Measurements from ENCODE around the gene TAS2R19. TPM values are rescaled to one million over a fixed set of nuclear protein-coding genes. Genes with fewer than 3 reads are reported as not detected.

Gene TAS2R19
- total RNA-seq, 2 donors from 2014 or later = 3.9 to 6.5 TPM

DNA sequence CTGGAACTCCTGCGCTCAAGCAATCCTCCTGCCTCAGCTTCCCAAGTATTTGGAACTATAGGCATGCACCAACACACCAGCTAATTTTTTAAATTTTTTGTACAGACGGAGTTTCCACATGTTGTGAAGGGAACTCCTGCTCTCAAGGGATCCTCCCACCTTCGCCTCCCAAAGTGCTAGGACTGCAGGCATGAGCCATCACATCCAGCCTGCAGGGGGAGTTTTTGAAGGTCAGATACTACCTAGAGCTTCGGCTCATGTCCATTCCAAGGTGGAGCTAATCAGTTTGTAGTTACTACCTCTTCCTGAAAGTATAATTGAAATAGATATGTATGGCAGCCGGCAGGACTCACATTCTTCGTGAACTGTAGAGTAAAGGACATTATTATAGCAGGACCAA lies 3.7 kb upstream of the TAS2R19 start:
- Mint-ChIP-seq H3K27ac (no peak overlapping the region), H3K36me3 (ENCODE audit: low read depth) (peaks cover 28% of the 10 kb centered on the region), H3K9me3 (no peaks in the 10 kb centered on the region), H3K4me3 (no peak overlapping the region), H3K4me1 (no peaks in the 10 kb centered on the region), H3K27me3 (no peaks in the 10 kb centered on the region)
- no peak for ATAC-seq (replicated peaks)

- Mint-ChIP-seq H3K9me3 (no peaks in the 10 kb centered on the region), H3K27ac (no peak overlapping the region), H3K4me3 (no peak overlapping the region), H3K27me3 (no peaks in the 10 kb centered on the region), H3K4me1 (no peaks in the 10 kb centered on the region), H3K36me3 (ENCODE audit: low read depth) (peaks cover 23% of the 10 kb centered on the region)
- no peak for ATAC-seq (replicated peaks)
Measured at GRCh38 chr12:11023387-11023786, 967 bp upstream of the TAS2R19 start.

- no peak for ATAC-seq (replicated peaks)
- no peaks in the 10 kb centered on the region for H3K27me3 Mint-ChIP-seq
- no peak overlapping the region for H3K27ac Mint-ChIP-seq
- H3K4me1 Mint-ChIP-seq = peaks cover 3% of the 10 kb centered on the region
- H3K9me3 Mint-ChIP-seq = no peaks in the 10 kb centered on the region
- H3K4me3 Mint-ChIP-seq = no peak overlapping the region
- H3K36me3 Mint-ChIP-seq (ENCODE audit: low read depth) = peaks cover 17% of the 10 kb centered on the region
Measured at GRCh38 chr12:11016937-11017336, 5.5 kb downstream of the TAS2R19 start.

- peaks cover 3% of the 10 kb centered on the region for H3K4me1 Mint-ChIP-seq
- H3K9me3 Mint-ChIP-seq = no peaks in the 10 kb centered on the region
- no peaks in the 10 kb centered on the region for H3K27me3 Mint-ChIP-seq
- peaks cover 17% of the 10 kb centered on the region for H3K36me3 Mint-ChIP-seq (ENCODE audit: low read depth)
- H3K27ac Mint-ChIP-seq = no peak overlapping the region
- no peak overlapping the region for H3K4me3 Mint-ChIP-seq
- no peak for ATAC-seq (replicated peaks)
Measured at GRCh38 chr12:11015775-11016430, 6.5 kb downstream of the TAS2R19 start.

GRCh38 chr12:11014234-11014633 lies 8.2 kb downstream of the TAS2R19 start:
- Mint-ChIP-seq H3K27me3 (no peaks in the 10 kb centered on the region), H3K4me1 (peaks cover 3% of the 10 kb centered on the region), H3K36me3 (ENCODE audit: low read depth) (peaks cover 17% of the 10 kb centered on the region), H3K4me3 (no peak overlapping the region), H3K27ac (no peak overlapping the region), H3K9me3 (no peaks in the 10 kb centered on the region)
- ATAC-seq (replicated peaks) = peak; percentile 57

DNA sequence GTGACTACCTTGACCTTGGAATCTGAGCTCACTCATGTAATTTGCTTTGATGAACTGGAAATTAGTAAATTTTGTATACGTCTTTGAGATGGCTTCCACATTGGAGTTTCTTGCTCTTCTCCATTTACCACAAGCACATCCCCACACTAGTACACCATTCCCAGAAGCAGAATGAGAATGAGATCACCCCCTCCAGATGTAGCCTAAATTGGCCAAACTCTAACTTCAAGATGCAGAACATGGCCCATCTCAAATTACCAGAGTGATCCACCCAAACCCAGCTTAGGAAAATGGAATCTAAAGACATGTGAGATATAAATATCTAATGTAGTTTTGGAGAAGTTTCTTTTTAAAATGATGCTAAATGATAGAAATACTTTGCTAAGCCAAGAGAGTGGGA lies 14.8 kb downstream of the TAS2R19 start:
- ATAC-seq (replicated peaks) = no peak
- no peak overlapping the region for H3K27ac Mint-ChIP-seq
- no peaks in the 10 kb centered on the region for H3K9me3 Mint-ChIP-seq
- H3K27me3 Mint-ChIP-seq = no peaks in the 10 kb centered on the region
- no peaks in the 10 kb centered on the region for H3K4me1 Mint-ChIP-seq
- H3K4me3 Mint-ChIP-seq = no peak overlapping the region
- H3K36me3 Mint-ChIP-seq (ENCODE audit: low read depth) = peaks cover 13% of the 10 kb centered on the region

DNA sequence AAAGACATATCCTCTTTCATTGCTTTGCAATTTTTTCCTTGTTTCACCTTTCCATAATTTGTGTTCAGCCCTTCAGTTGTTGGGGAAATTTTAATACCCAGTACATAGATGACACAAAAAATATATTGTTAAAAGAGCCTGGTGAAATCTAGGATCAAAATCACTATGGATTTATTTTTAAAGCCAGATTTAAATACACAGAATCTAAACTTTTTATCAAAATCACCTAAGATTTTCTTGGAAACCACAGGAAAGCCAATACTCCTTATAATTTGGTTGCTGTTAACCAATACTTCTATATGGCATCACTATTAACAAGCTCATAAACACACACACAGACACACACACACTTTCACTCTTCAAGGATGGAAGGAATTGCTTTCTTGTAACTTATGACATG lies 24.2 kb downstream of the TAS2R19 start, which contains the start of gene TAS2R20:
Gene TAS2R20, minus strand, starts transcription at position 101 of the 400 bp plus-strand sequence. CDS start 429 bp downstream, outside the sequence.
- ATAC-seq (replicated peaks) = no peak
- H3K4me3 Mint-ChIP-seq = no peak within 1 kb of the TSS
- H3K36me3 Mint-ChIP-seq (ENCODE audit: low read depth) = peaks cover 28% of the 10 kb centered on the region
- H3K27me3 Mint-ChIP-seq = no peaks in the 10 kb centered on the region
- H3K9me3 Mint-ChIP-seq = no peaks in the 10 kb centered on the region
- H3K27ac Mint-ChIP-seq = no peak within 1 kb of the TSS
- no peaks in the 10 kb centered on the region for H3K4me1 Mint-ChIP-seq

DNA sequence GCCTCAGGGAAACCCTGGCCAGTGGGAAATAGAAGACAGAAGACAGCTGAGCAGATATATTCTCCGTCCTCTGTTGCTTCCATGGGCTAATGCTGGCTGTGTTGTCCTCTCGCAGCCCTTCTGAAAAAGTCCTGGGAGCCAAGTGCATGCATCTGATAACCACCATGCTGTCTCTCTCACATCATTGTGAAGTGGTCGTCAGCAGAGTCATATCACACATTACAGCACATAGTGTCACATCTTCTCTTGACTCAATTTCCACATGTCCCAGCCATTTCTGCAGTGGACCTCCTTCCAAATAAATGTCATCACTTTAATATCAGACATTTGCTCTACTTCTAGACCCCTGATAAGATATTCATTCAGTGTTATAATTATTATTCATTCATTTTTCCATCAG lies 28.1 kb downstream of the TAS2R19 start:
- H3K36me3 Mint-ChIP-seq (ENCODE audit: low read depth) = peaks cover 34% of the 10 kb centered on the region
- H3K9me3 Mint-ChIP-seq = peaks cover 6% of the 10 kb centered on the region
- H3K4me1 Mint-ChIP-seq = no peaks in the 10 kb centered on the region
- H3K27ac Mint-ChIP-seq = no peak overlapping the region
- H3K27me3 Mint-ChIP-seq = no peaks in the 10 kb centered on the region
- no peak overlapping the region for H3K4me3 Mint-ChIP-seq
- no peak for ATAC-seq (replicated peaks)

DNA sequence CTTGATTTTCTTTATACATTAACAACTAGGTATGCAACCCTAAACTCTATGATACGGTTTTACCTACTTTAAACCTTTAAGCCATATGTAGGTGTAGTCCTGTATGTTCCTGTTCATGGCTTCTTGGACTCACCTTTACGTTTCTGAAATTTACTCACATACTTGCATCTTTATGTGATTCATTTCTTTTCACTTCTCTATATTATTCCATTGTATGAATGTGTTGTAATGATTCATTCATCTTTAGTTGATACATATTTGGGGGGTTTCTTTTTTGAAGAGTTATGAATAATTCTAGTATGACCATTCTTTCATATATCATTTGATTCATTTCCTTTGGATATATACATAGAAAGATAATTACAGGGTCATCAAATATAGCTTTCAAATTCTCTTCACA lies 33.3 kb downstream of the TAS2R19 start:
- peak; percentile 92 for ATAC-seq (replicated peaks)

DNA sequence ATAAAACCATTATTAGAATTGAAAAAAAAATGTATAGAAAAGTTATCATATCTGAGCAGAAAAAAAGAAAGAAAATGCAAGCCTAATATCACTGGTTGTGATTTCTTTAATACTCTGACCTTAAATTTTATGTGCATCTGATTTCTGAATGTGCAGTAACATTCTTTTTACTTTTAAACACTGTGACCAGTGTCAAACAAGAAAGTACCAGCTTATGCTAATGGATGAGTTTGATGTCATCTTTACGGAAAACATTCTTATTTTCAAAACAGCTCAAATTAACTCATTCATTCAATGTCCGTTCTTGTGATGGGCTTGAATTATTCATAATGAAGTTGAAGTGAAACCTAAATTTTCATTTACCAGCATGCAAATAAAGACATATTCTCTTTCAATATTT lies 35.6 kb downstream of the TAS2R19 start, which contains the start of gene TAS2R50:
Gene TAS2R50, minus strand, starts transcription at position 101 of the 400 bp plus-strand sequence. Its CDS starts 52 bp downstream, at position 49.
- Mint-ChIP-seq H3K4me1 (peaks cover 5% of the 10 kb centered on the region), H3K36me3 (ENCODE audit: low read depth) (peaks cover 10% of the 10 kb centered on the region), H3K27ac (no peak within 1 kb of the TSS), H3K9me3 (peaks cover 6% of the 10 kb centered on the region), H3K4me3 (no peak within 1 kb of the TSS), H3K27me3 (no peaks in the 10 kb centered on the region)
- ATAC-seq (replicated peaks) = no peak

More for the DNA sequence above, 33.3 kb downstream of the TAS2R19 start:
- Mint-ChIP-seq H3K36me3 (ENCODE audit: low read depth) (peaks cover 13% of the 10 kb centered on the region), H3K27me3 (no peaks in the 10 kb centered on the region), H3K4me3 (no peak overlapping the region), H3K27ac (peak overlapping the region; percentile 61), H3K9me3 (peaks cover 6% of the 10 kb centered on the region), H3K4me1 (no peaks in the 10 kb centered on the region)

- peak; percentile 96 for ATAC-seq (replicated peaks)
- Mint-ChIP-seq H3K27me3 (no peaks in the 10 kb centered on the region), H3K36me3 (ENCODE audit: low read depth) (no peaks in the 10 kb centered on the region), H3K4me3 (no peak overlapping the region), H3K27ac (no peak overlapping the region), H3K9me3 (no peaks in the 10 kb centered on the region), H3K4me1 (peaks cover 9% of the 10 kb centered on the region)
Measured at GRCh38 chr12:10982244-10982643, 40.2 kb downstream of the TAS2R19 start.

DNA sequence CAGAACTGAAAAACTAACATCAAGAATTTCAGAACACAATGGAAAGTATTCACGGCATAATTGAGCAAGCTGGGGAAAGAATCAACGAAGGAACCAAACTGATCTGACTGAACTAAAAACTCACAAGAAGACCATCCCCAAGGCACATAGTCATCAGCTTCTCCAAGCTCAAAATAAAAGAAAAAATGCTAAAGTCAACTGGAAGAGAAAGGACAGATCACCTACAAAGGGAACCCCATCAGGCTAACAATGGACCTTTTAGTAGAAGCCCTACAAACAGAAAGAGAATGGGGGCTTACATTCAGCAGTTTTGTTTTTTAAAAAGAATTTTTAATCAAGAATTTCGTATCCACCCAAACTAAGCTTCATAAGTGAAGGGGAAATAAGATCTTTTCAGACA lies 47.5 kb downstream of the TAS2R19 start:
- Mint-ChIP-seq H3K4me3 (no peak overlapping the region), H3K9me3 (no peaks in the 10 kb centered on the region), H3K27me3 (no peaks in the 10 kb centered on the region), H3K4me1 (peaks cover 23% of the 10 kb centered on the region), H3K27ac (no peak overlapping the region), H3K36me3 (ENCODE audit: low read depth) (no peaks in the 10 kb centered on the region)
- no peak for ATAC-seq (replicated peaks)

Other genes with a start within 250 kb of the TAS2R19 start
- gene TAS2R7, start 220.0 kb downstream of the TAS2R19 start, total RNA-seq = not detected
- not detected for gene TAS2R8, start 215.3 kb downstream of the TAS2R19 start, total RNA-seq
- gene TAS2R9, start 212.5 kb downstream of the TAS2R19 start, total RNA-seq = not detected
- under 1 TPM; 0.48 to 0.69 TPM for gene TAS2R10, start 196.3 kb downstream of the TAS2R19 start, total RNA-seq
- 1 to 10 TPM; 2.4 to 3.6 TPM for gene PRR4, start 173.1 kb downstream of the TAS2R19 start, total RNA-seq
- gene PRH1, start 138.4 kb downstream of the TAS2R19 start, total RNA-seq = 10 to 100 TPM; 18.8 to 24.3 TPM
- gene TAS2R13, start 113.1 kb downstream of the TAS2R19 start, total RNA-seq = 1 to 10 TPM; 1.2 to 2.1 TPM
- gene PRH2, start 93.4 kb downstream of the TAS2R19 start, total RNA-seq = not detected
- gene TAS2R14, start 83.4 kb downstream of the TAS2R19 start, total RNA-seq = 1 to 10 TPM; 2.4 to 3.7 TPM
- gene TAS2R50, start 35.7 kb downstream of the TAS2R19 start, total RNA-seq = 1 to 10 TPM in 1 of 2 donors, under 1 TPM in 1; 0.84 to 1.7 TPM
- gene TAS2R20, start 24.3 kb downstream of the TAS2R19 start, total RNA-seq = 1 to 10 TPM; 1.9 to 4.4 TPM
- 1 to 10 TPM; 2.1 to 8.0 TPM for gene TAS2R31, start 8.8 kb upstream of the TAS2R19 start, total RNA-seq
- gene TAS2R46, start 39.7 kb upstream of the TAS2R19 start, total RNA-seq = 1 to 10 TPM; 1.8 to 3.1 TPM
- gene TAS2R43, start 69.7 kb upstream of the TAS2R19 start, total RNA-seq = 1 to 10 TPM; 1.9 TPM
- gene TAS2R30, start 112.0 kb upstream of the TAS2R19 start, total RNA-seq = 1 to 10 TPM; 4.0 to 6.0 TPM
- 1 to 10 TPM; 8.2 to 9.7 TPM for gene SMIM10L1, start 148.6 kb upstream of the TAS2R19 start, total RNA-seq
- not detected for gene TAS2R42, start 164.3 kb upstream of the TAS2R19 start, total RNA-seq
- gene PRB3, start 247.1 kb upstream of the TAS2R19 start, total RNA-seq = not detected